Muscle of back (tissue), 13 donors: ENCODE results near the gene MAPK12. TPM values are rescaled to one million over a fixed set of nuclear protein-coding genes. Genes with fewer than 3 reads are reported as not detected.

Source experiments
- DNase-seq, 3 donors: peaks; one replicate each; pipeline versions ENCODE4 v3.0.0 to v3.0.0-alpha.2; 2013
- long read RNA-seq, 9 donors: transcript quantifications; one replicate each; lab custom pipeline, GENCODE V29; 2026
- polyA plus RNA-seq, 10 donors: library from polyadenylated mRNA; unstranded; fragments of 120-200 nt; gene quantifications; one replicate each; pipeline ENCODE4 v1.2.1, GENCODE V29; 2013; ENCODE audit not compliant: insufficient read length in 10 of 10

MAPK12 gene
- 10 to 100 TPM in 9 of 10 donors, 1 to 10 TPM in 1; 8.6 to 38.0 (median 22.5) TPM for polyA plus RNA-seq
- long read RNA-seq, donor 1, transcript MAPK12-201 (12 exons, 1,918 nt) = major isoform, 7 of 8 reads
- long read RNA-seq, donor 1, partial matches to known transcripts = 0 of 8 reads
- long read RNA-seq, donor 1, other reads (novel, unspliced or antisense) = 0 of 8 reads
- long read RNA-seq, donor 2, transcript MAPK12-201 (12 exons, 1,918 nt) = major isoform, 8 of 8 reads
- long read RNA-seq, donor 2, partial matches to known transcripts = 0 of 8 reads
- long read RNA-seq, donor 2, other reads (novel, unspliced or antisense) = 0 of 8 reads
- long read RNA-seq, donor 3 = 0 reads
- long read RNA-seq, donor 4, transcript MAPK12-201 (12 exons, 1,918 nt) = major isoform, 6 of 19 reads
- long read RNA-seq, donor 4, partial matches to known transcripts = 12 of 19 reads
- long read RNA-seq, donor 4, other reads (novel, unspliced or antisense) = 0 of 19 reads
- long read RNA-seq, donor 5, transcript MAPK12-201 (12 exons, 1,918 nt) = major isoform, 6 of 6 reads
- long read RNA-seq, donor 5, partial matches to known transcripts = 0 of 6 reads
- long read RNA-seq, donor 5, other reads (novel, unspliced or antisense) = 0 of 6 reads
- long read RNA-seq, donor 6, transcript MAPK12-201 (12 exons, 1,918 nt) = major isoform, 7 of 14 reads
- long read RNA-seq, donor 6, partial matches to known transcripts = 7 of 14 reads
- long read RNA-seq, donor 6, other reads (novel, unspliced or antisense) = 0 of 14 reads
- long read RNA-seq, donor 7, partial matches to known transcripts = 0 of 3 reads
- long read RNA-seq, donor 7, other reads (novel, unspliced or antisense) = 0 of 3 reads
- long read RNA-seq, donor 8, partial matches to known transcripts = 0 of 1 reads
- long read RNA-seq, donor 8, other reads (novel, unspliced or antisense) = 0 of 1 reads
- long read RNA-seq, donor 9 = 0 reads

GRCh38 chr22:50261615-50262459 lies at the start of gene MAPK12:
Gene MAPK12, minus strand, starts transcription at chr22:50261683. Its CDS starts 174 bp downstream, at chr22:50261509.
- DNase-seq = peak in 1 of 3 donors; percentile 50

GRCh38 chr22:50310949-50311444 lies 49.5 kb upstream of the MAPK12 start:
- DNase-seq = no peak

GRCh38 chr22:50310031-50310722 lies 48.7 kb upstream of the MAPK12 start:
- DNase-seq = no peak

- DNase-seq = no peak
Measured at GRCh38 chr22:50309601-50309991, 48.1 kb upstream of the MAPK12 start.

GRCh38 chr22:50308986-50309600 lies 47.6 kb upstream of the MAPK12 start:
- DNase-seq = peak in 1 of 3 donors; percentile 56

GRCh38 chr22:50308597-50308935 lies 47.1 kb upstream of the MAPK12 start:
- peak in 1 of 3 donors; percentile 80 for DNase-seq

- DNase-seq = peak in 1 of 3 donors; percentile 69
Measured at GRCh38 chr22:50307890-50308596, 46.6 kb upstream of the MAPK12 start.

GRCh38 chr22:50306753-50307749 lies 45.6 kb upstream of the MAPK12 start, which contains the start of gene PLXNB2:
Gene PLXNB2, minus strand, starts transcription at chr22:50307646. Its CDS starts 17,062 bp downstream, at chr22:50290584.
- peak; percentile 83 to 94 (median 91) for DNase-seq

- DNase-seq = peak; percentile 79 to 89 (median 85)
Measured at GRCh38 chr22:50305923-50306566, 44.6 kb upstream of the MAPK12 start.

GRCh38 chr22:50305393-50305922 lies 44.0 kb upstream of the MAPK12 start:
- DNase-seq = no peak

GRCh38 chr22:50304528-50305392 lies 43.3 kb upstream of the MAPK12 start:
- peak in 1 of 3 donors; percentile 44 for DNase-seq

- peak in 1 of 3 donors; percentile 55 for DNase-seq
Measured at GRCh38 chr22:50303848-50304527, 42.5 kb upstream of the MAPK12 start.

- no peak for DNase-seq
Measured at GRCh38 chr22:50303515-50303847, 42.0 kb upstream of the MAPK12 start.

GRCh38 chr22:50302564-50302963 lies 41.1 kb upstream of the MAPK12 start:
- DNase-seq = peak in 1 of 3 donors; percentile 49

- no peak for DNase-seq
Measured at GRCh38 chr22:50302041-50302541, 40.6 kb upstream of the MAPK12 start.
